ENCODE results near the gene ELK3. TPM values are rescaled to one million over a fixed set of nuclear protein-coding genes. Genes with fewer than 3 reads are reported as not detected.

The ELK3 gene
- total RNA-seq, 3 donors from 2014 or later: 13.9 to 28.5 (median 16.5) TPM

DNA sequence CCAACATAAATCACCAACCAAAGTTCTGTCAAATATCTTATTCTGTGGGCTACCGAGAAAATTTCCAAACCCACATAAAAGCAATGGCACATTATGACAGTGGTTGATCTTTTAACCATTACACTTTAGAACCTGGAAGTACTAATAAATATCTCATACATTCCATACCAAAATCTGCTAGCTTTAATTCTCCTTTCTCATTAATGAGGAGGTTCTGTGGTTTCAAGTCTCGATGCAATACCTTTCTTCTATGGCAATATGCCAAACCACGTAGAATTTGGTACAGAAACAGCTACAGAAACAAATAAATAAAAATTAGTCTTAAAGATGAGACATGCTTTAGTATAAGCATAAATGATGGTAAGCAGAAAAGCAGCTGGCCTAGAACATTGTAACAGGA is 100.7 kb downstream of the ELK3 start:
- Histone ChIP-seq H3K36me3 (no peaks in the 10 kb centered on the region), H3K27ac (no peak overlapping the region), H3K4me1 (no peaks in the 10 kb centered on the region), H3K27me3 (no peaks in the 10 kb centered on the region), H3K4me3 (no peak overlapping the region), H3K9me3 (no peaks in the 10 kb centered on the region)
- DNase-seq (ENCODE audit: low spot score in 2 of 2): no peak
- intact Hi-C loops (cut with DNase I; ENCODE audit: low total_unique reads): no loop called here
- TF ChIP-seq, protein P1, sequence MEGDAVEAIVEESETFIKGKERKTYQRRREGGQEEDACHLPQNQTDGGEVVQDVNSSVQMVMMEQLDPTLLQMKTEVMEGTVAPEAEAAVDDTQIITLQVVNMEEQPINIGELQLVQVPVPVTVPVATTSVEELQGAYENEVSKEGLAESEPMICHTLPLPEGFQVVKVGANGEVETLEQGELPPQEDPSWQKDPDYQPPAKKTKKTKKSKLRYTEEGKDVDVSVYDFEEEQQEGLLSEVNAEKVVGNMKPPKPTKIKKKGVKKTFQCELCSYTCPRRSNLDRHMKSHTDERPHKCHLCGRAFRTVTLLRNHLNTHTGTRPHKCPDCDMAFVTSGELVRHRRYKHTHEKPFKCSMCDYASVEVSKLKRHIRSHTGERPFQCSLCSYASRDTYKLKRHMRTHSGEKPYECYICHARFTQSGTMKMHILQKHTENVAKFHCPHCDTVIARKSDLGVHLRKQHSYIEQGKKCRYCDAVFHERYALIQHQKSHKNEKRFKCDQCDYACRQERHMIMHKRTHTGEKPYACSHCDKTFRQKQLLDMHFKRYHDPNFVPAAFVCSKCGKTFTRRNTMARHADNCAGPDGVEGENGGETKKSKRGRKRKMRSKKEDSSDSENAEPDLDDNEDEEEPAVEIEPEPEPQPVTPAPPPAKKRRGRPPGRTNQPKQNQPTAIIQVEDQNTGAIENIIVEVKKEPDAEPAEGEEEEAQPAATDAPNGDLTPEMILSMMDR (IDR thresholded peaks at IDR 0.05): no peak
- TF ChIP-seq POLR2AphosphoS5 (IDR thresholded peaks at IDR 0.05) (no peak), POLR2A (IDR thresholded peaks at IDR 0.05) (no peak)

DNA sequence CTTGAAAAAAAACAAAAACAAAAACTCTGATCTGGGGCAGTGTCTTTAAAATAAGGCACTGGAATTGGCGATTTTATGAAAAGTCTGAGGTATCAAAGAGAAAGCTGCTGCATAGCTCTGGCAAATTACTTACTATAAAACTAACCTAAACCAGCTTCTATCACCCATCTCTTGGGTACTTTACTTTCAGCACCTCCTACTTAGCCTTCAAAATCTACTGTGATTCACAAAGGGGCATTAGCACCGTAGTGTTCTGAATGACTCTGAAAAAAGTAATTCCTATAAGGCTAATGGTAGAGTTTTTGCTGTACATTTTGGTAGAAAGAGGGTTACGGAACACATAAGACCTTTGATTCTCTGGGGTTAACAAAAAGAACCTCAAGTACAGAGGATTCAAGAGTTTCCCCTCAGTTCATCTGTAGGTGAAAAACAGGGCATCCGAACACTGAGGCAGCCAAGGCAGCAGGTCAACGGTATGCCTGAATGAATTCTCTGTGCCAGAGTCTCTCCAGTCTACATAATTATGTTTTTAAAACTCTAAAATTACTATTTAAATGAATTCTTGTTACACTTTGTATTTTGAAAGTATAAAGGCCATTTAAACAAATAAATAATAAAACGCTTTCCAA is 101.5 kb downstream of the ELK3 start:
- intact Hi-C loops (cut with DNase I; ENCODE audit: low total_unique reads): no loop called here
- Histone ChIP-seq H3K9me3 (no peaks in the 10 kb centered on the region), H3K27me3 (no peaks in the 10 kb centered on the region), H3K36me3 (no peaks in the 10 kb centered on the region), H3K4me1 (no peaks in the 10 kb centered on the region), H3K4me3 (no peak overlapping the region), H3K27ac (no peak overlapping the region)
- DNase-seq (ENCODE audit: low spot score in 2 of 2): no peak
- TF ChIP-seq POLR2AphosphoS5 (IDR thresholded peaks at IDR 0.05): no peak
- no peak for TF ChIP-seq POLR2A (IDR thresholded peaks at IDR 0.05)
- TF ChIP-seq, protein P1 (IDR thresholded peaks at IDR 0.05): no peak

DNA sequence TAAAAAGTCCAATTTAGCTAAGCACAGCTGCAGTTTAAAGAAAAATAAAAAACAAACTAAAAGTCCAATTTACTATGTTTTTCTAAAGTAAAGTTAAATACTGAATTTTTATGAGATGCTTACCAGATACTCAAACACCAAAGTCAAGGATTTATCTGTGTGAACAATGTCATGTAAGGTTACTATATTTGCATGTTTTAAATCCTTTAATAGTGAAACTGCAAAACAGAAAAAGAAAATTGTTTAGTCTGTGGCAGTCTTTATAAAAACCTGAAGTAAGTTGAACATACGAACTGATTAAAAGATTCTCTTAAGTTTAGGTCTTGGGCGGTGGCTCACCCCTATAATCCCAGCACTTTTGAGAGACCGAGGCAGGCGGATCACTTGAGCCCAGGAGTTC is 103.3 kb downstream of the ELK3 start:
- DNase-seq (ENCODE audit: low spot score in 2 of 2): no peak
- Histone ChIP-seq H3K4me1 (no peaks in the 10 kb centered on the region), H3K9me3 (no peaks in the 10 kb centered on the region), H3K4me3 (no peak overlapping the region), H3K27ac (no peak overlapping the region), H3K27me3 (no peaks in the 10 kb centered on the region), H3K36me3 (no peaks in the 10 kb centered on the region)
- TF ChIP-seq, protein P1 (IDR thresholded peaks at IDR 0.05): no peak
- no peak for TF ChIP-seq POLR2A (IDR thresholded peaks at IDR 0.05)
- TF ChIP-seq POLR2AphosphoS5 (IDR thresholded peaks at IDR 0.05): no peak
- intact Hi-C loops (cut with DNase I; ENCODE audit: low total_unique reads): no loop called here

DNA sequence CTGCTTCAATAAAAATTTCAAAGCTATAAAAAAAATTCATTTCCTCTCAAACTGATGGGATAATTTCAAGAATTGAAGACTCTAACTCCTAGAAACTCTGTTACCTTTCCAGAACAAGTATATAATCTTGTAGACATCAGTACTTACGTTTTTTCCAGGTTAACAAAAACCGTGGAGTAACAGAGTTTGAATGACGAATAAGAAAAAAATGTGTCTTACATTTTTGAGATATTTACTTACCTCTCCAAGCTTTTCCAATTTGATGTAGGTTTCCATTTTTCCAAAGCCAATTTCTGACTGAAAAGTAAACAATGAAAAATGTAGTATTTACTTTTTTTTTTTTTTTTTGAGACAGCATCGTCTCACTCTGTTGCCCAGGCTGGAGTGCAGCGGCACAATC is 105.9 kb downstream of the ELK3 start:
- no peaks in the 10 kb centered on the region for H3K9me3 ChIP-seq
- no peaks in the 10 kb centered on the region for H3K4me1 ChIP-seq
- H3K27me3 ChIP-seq: no peaks in the 10 kb centered on the region
- intact Hi-C loops (cut with DNase I; ENCODE audit: low total_unique reads): no loop called here
- no peak overlapping the region for H3K4me3 ChIP-seq
- TF ChIP-seq, protein P1 (IDR thresholded peaks at IDR 0.05): no peak
- TF ChIP-seq POLR2AphosphoS5 (IDR thresholded peaks at IDR 0.05) (no peak), POLR2A (IDR thresholded peaks at IDR 0.05) (no peak)
- DNase-seq (ENCODE audit: low spot score in 2 of 2): no peak
- no peak overlapping the region for H3K27ac ChIP-seq
- no peaks in the 10 kb centered on the region for H3K36me3 ChIP-seq

- Histone ChIP-seq H3K27me3 (no peaks in the 10 kb centered on the region), H3K4me3 (no peak overlapping the region), H3K36me3 (no peaks in the 10 kb centered on the region), H3K27ac (no peak overlapping the region), H3K4me1 (no peaks in the 10 kb centered on the region), H3K9me3 (no peaks in the 10 kb centered on the region)
- TF ChIP-seq, protein P1 (IDR thresholded peaks at IDR 0.05): no peak
- no peak for TF ChIP-seq POLR2A (IDR thresholded peaks at IDR 0.05)
- no peak for TF ChIP-seq POLR2AphosphoS5 (IDR thresholded peaks at IDR 0.05)
- intact Hi-C loops (cut with DNase I; ENCODE audit: low total_unique reads): no loop called here
- no peak for DNase-seq (ENCODE audit: low spot score in 2 of 2)
Observed at GRCh38 chr12:96301732-96302131, 107.6 kb downstream of the ELK3 start.
